IPS DF 6.9 (cell line): ENCODE results near the gene ATP1B1.
A peak's percentile ranks its signal among the peaks of the same experiment; 100 is the strongest.

Source experiments
- DNase-seq: peaks from one replicate; pipeline ENCODE4 v3.0.0-alpha.2; 2013; ENCODE audit warnings: low read depth, low spot score
- H3K27ac ChIP-seq: one replicate; pipeline ENCODE4 v1.5.1; 2013; ENCODE audit warnings: low read length, control low read depth
- H3K27me3 ChIP-seq: 2 replicates; pipeline ENCODE4 v1.6.1; 2013; ENCODE audit warnings: mild to moderate bottlenecking, low read length; ENCODE audit not compliant: control insufficient read depth, insufficient read depth
- H3K36me3 ChIP-seq: 2 replicates; pipeline ENCODE4 v1.6.1; 2013; ENCODE audit warnings: low read length; ENCODE audit not compliant: control insufficient read depth, insufficient read depth
- H3K4me1 ChIP-seq: 2 replicates; pipeline ENCODE4 v1.6.1; 2013; ENCODE audit warnings: low read length; ENCODE audit not compliant: control insufficient read depth, insufficient read depth
- H3K4me3 ChIP-seq: 2 replicates; pipeline ENCODE4 v1.5.1; 2013; ENCODE audit warnings: mild to moderate bottlenecking, low read length
- H3K9me3 ChIP-seq: 2 replicates; pipeline ENCODE4 v1.6.1; 2013; ENCODE audit warnings: low read length, inconsistent platforms; ENCODE audit not compliant: control insufficient read depth, insufficient read depth
- WGBS: extraction: QIAGEN DNeasy Blood & Tissue Kit; methylation state at CpG from one replicate; pipeline ENCODE4 v1.1.7; 2013; ENCODE audit warnings: mixed read lengths, missing lambda C conversion rate; ENCODE audit not compliant: insufficient read length, insufficient coverage; 5-methylcytosine and 5-hydroxymethylcytosine counted together

ATP1B1 gene

DNA sequence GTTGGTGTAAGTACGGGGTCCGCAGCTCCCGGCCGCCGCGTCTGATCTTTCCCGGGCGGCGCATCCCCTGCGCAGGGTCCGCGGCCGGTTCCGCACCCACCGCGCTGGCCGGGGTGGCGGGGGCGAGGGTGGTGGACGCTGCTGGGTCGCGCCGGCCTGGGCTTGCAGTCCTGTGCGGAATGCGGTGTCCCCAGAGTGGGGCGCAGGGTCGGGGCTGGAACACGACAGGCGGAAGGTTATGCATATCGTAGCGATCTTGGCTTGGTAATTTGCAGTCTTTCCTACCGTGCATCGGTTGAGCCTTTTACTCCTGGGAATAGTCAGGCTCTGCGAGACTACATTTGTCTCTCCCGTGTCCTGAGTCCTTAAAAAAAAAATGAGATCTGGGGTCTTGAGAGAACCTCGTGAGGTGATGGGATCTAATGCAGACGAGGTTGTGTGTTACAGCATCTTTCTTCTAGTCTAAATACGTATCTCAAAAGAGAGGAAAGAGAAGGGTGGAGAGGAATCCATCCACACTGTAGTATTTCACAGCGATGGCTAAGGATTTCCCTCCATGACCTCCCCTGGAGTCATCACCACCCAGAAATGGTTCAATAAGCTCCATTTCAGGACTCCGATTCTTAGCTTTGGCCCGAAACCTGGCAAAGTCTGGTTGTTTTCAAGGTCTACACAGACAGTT is 572 bp downstream of the ATP1B1 start:
- H3K27me3 ChIP-seq: no peaks in the 10 kb centered on the region
- H3K9me3 ChIP-seq: no peaks in the 10 kb centered on the region
- no peak for DNase-seq
- no peak overlapping the region for H3K27ac ChIP-seq
- H3K4me3 ChIP-seq: peak overlapping the region; percentile 81
- no CpG with 5 or more reads among the region's 41 CpGs for WGBS
- H3K36me3 ChIP-seq: peaks cover under 1% of the 10 kb centered on the region; the same call in 1 of the 2 replicates
- H3K4me1 ChIP-seq: peaks cover 10% of the 10 kb centered on the region; the same call in 1 of the 2 replicates

DNA sequence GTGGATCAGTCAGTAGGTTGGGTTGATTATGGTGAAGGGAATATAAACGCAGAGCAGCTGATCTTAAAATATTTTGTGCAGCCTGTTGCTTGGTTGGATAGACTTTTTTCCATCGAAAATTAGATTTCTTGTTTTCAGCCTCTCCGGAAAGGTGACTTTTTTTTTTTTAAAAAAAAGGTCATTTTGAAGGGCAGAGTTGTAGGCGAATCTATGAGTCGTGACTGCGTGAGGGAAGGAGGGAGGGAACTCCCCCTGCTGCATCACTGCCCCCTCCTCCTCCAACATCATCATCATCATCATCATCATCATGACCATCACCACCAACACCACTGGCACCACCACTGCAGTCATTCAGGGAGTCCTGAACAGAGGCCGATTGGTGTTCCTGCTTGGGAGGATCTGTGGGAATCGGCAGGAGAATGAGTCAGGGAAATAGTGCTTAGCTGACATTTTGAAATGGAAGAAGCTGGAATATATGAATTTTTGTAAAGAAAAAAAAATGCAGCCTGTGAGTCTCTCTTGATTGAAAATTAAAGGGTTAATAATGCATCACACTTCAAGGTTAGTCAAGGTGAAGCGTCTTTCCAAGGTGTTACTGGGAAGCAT is 1.2 kb downstream of the ATP1B1 start:
- Histone ChIP-seq H3K4me1 (peaks cover 9% of the 10 kb centered on the region; the same call in 1 of the 2 replicates), H3K4me3 (peak overlapping the region; percentile 81; the same call in 1 of the 2 replicates), H3K27ac (no peak overlapping the region), H3K36me3 (peaks cover 5% of the 10 kb centered on the region; the same call in 1 of the 2 replicates), H3K27me3 (no peaks in the 10 kb centered on the region), H3K9me3 (no peaks in the 10 kb centered on the region)
- WGBS: no CpG with 5 or more reads among the region's 9 CpGs
- no peak for DNase-seq

DNA sequence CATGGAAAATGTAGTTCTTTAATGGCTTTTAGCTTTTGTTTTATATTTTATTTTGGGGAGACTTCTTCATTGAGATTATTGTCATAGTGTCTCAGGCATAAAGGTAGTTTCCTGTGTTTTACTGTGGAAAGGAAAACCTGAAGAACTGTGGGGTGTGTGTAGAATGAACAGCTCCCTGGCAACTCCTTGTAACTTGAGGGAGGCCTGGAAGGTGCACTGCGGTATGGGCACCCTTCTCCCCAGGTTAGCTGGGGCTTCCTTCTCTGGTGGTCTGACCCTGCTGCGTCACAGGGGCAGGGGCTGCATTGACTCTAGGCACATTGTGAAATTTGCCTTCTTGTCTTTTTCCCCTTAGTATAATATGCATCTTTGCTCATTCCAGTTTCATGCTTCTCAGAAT is 1.7 kb downstream of the ATP1B1 start:
- peaks cover 9% of the 10 kb centered on the region; the same call in 1 of the 2 replicates for H3K4me1 ChIP-seq
- no peaks in the 10 kb centered on the region for H3K27me3 ChIP-seq
- H3K27ac ChIP-seq: no peak overlapping the region
- WGBS: no CpG with 5 or more reads among the region's 2 CpGs
- DNase-seq: no peak
- peaks cover 5% of the 10 kb centered on the region; the same call in 1 of the 2 replicates for H3K36me3 ChIP-seq
- no peak overlapping the region for H3K4me3 ChIP-seq
- H3K9me3 ChIP-seq: no peaks in the 10 kb centered on the region

DNA sequence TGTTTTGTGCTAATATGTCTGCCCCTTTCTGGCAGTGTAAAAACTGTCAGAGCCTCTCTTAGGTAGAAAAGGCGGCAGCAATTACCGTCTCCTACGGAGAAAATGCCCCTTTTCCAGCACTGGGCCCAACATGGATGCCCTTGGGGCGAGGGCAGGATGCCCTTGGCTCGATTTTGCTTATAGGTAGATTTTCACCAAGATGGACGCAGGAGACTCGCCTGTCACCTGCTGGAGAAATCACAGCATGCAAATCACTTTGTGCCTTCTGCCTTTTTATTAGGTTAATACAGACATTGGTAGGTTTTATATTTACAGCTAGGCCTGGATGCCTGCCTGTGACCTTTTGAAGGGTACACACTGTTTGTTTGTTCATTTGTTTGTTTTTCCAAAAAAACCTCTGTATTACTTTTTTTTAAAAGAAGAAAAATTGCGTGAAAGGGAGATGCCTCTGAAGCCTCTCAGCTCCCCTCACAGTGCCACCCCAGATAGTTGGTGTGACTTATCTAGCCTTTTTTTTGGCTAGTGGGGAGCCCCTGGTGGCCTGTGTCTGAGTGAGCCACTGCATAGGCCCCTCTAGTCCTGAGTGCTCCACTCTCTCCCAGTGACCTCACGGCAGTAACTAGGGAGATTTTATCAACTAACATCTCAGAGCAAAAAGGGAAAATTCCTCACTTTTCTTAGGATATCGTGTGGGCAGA is 2.5 kb downstream of the ATP1B1 start:
- no CpG with 5 or more reads among the region's 10 CpGs for WGBS
- peaks cover 9% of the 10 kb centered on the region; the same call in 1 of the 2 replicates for H3K4me1 ChIP-seq
- no peaks in the 10 kb centered on the region for H3K9me3 ChIP-seq
- DNase-seq: no peak
- H3K4me3 ChIP-seq: no peak overlapping the region
- peaks cover 5% of the 10 kb centered on the region; the same call in 1 of the 2 replicates for H3K36me3 ChIP-seq
- no peak overlapping the region for H3K27ac ChIP-seq
- H3K27me3 ChIP-seq: no peaks in the 10 kb centered on the region

DNA sequence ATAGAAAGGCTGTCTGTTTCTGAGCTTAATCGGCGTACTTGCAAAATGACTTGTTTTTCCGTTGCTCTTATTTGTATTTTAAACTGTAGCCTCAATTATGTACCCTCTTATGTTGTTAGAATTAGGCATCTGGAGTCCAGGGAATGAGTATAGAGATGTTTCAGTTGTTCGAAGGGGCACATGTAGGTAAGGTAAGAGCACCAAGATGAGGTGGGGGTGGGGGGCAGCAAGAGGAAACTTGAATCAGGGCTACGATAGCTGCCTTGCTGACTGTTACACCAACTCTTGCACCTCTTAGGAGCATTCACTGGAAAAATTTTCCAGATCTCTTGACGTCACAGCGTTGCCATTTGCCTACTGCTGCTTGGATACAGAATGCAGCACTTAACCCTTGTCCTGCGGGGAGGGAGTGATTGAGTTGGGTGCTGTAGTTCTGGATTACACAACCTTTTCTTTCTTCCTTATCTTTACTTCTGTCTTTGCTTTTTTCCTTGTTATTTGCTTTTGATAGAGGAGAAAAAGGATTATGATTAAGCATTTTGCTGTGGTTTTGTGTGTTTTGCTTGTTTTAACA is 3.2 kb downstream of the ATP1B1 start:
- no peaks in the 10 kb centered on the region for H3K9me3 ChIP-seq
- WGBS: no CpG with 5 or more reads among the region's 8 CpGs
- no peak overlapping the region for H3K27ac ChIP-seq
- no peak for DNase-seq
- peaks cover 5% of the 10 kb centered on the region; the same call in 1 of the 2 replicates for H3K36me3 ChIP-seq
- no peak overlapping the region for H3K4me3 ChIP-seq
- H3K27me3 ChIP-seq: no peaks in the 10 kb centered on the region
- peaks cover 8% of the 10 kb centered on the region; the same call in 1 of the 2 replicates for H3K4me1 ChIP-seq

DNA sequence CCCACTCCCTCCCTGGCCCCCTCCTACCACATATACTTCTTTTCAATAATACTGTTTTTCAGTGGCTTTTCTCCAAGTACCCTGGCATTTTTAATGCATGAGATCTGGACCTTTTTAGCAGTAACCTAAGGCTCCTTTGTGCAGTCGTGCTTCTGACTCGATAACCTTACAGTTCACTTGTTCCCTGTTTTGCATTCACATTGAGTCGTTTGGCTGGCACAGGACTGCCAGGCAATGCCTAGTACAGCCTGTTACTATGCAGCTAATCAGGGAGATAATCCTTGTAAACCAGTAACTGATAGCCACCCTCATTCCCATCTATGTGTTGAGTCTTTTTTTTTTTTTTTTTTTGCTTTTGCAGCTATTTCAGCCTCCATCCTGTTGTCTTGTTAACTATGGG is 3.7 kb downstream of the ATP1B1 start:
- no CpG with 5 or more reads among the region's 3 CpGs for WGBS
- peaks cover 6% of the 10 kb centered on the region; the same call in 1 of the 2 replicates for H3K4me1 ChIP-seq
- no peak overlapping the region for H3K4me3 ChIP-seq

DNA sequence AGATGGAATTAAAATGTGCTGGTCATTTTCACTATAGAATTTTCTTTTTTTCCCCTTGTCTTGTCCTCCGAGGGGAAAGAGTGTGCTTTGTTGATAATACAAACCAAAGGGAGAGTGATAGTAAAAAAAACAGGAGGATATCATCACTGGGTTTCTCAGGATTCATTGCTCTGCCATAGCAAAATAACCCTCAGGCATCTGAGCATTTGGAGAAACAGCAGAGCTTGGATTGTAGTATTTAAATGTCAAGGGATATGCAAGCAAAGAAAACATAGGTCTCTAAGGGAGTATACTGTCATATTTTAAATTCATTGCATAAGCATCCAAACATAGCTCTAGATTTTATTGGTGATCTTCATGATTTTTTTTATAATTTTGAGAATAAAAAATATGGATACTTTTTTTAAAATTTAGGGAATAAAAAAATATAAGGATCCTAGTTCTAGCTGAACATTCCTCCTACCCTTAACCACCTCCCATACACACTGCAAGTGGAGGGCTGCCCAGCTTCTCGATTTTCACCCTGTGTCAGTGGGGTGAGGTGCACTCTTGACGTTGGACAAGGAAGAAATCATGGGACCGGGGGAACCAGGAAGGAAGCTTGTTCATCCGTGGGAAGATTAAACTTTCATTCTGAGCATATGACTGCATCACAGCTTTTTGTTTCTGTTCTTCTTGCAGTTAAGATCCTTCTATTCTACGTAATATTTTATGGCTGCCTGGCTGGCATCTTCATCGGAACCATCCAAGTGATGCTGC is 4.4 kb downstream of the ATP1B1 start:
- H3K9me3 ChIP-seq: no peaks in the 10 kb centered on the region
- DNase-seq: no peak
- H3K4me3 ChIP-seq: no peak overlapping the region
- peaks cover 7% of the 10 kb centered on the region for H3K4me1 ChIP-seq
- no CpG with 5 or more reads among the region's 7 CpGs for WGBS
- no peak overlapping the region for H3K27ac ChIP-seq
- no peaks in the 10 kb centered on the region for H3K27me3 ChIP-seq
- peaks cover 5% of the 10 kb centered on the region; the same call in 1 of the 2 replicates for H3K36me3 ChIP-seq

More for the DNA sequence above, 3.7 kb downstream of the ATP1B1 start:
- Histone ChIP-seq H3K36me3 (peaks cover 5% of the 10 kb centered on the region; the same call in 1 of the 2 replicates), H3K27ac (no peak overlapping the region), H3K9me3 (no peaks in the 10 kb centered on the region), H3K27me3 (no peaks in the 10 kb centered on the region)
- no peak for DNase-seq

DNA sequence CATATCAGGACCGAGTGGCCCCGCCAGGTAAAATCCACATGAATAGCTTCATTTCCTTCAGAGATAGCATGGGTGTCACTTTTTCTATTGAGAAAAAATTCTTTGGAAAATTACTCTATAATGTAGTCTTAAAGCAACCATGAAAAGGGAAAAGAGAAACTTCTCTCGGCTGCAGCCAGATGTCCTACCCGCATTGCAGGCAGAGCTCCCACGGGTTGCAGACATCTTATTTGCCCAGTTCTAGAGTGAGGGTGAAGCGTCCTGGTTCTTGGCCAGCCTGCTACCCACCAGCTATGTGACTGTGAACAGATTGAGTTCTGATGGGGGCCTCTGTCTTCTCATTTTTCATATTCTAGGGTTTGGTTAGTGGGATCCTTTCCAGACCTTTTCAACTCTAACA is 5.0 kb downstream of the ATP1B1 start:
- no peaks in the 10 kb centered on the region for H3K9me3 ChIP-seq
- no CpG with 5 or more reads among the region's 6 CpGs for WGBS
- H3K36me3 ChIP-seq: peaks cover 5% of the 10 kb centered on the region; the same call in 1 of the 2 replicates
- no peak overlapping the region for H3K4me3 ChIP-seq
- H3K4me1 ChIP-seq: peaks cover 8% of the 10 kb centered on the region
- no peak for DNase-seq
- no peak overlapping the region for H3K27ac ChIP-seq
- H3K27me3 ChIP-seq: no peaks in the 10 kb centered on the region

DNA sequence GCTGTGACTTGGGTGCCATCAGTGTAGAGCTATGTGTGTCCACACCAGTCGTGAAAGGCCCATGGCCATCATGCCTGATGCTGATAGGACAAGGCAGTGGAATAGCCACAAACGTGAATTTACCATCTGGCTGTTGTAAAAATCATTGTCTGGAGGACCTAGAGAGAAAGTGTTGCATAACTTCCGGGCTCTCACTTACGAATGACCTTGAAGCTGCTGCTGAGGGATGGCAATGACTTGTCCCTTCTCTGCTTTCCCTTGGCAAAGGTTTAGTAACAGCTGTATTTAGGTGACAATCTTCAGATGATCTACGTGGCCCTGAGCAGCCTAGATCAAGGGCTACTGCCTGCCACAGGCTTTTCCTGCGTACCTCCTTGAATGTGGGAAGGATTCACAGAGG is 5.8 kb downstream of the ATP1B1 start:
- no CpG with 5 or more reads among the region's 6 CpGs for WGBS
- H3K27ac ChIP-seq: no peak overlapping the region
- H3K4me1 ChIP-seq: peaks cover 8% of the 10 kb centered on the region
- H3K27me3 ChIP-seq: no peaks in the 10 kb centered on the region
- no peaks in the 10 kb centered on the region for H3K9me3 ChIP-seq
- H3K4me3 ChIP-seq: no peak overlapping the region
- peaks cover 5% of the 10 kb centered on the region; the same call in 1 of the 2 replicates for H3K36me3 ChIP-seq
- DNase-seq: no peak
